Body of pancreas (tissue), 4 donors: ENCODE measurements around the gene HBB.

Source experiments
- POLR2A ChIP-seq, 3 donors: fragments of 450-650 bp; IDR thresholded peaks; one replicate each; pipeline ENCODE4 v1.6.1; 2016; ENCODE audit warnings: antibody characterized with exemption in 3 of 3, mild to moderate bottlenecking in 2 of 3
- TF ChIP-seq, protein P1 (sequence below), 7 experiments: fragments of 450-650 bp in 4 of 7; fragments of 200-600 bp in 3 of 7; sonication (generic) in 3 of 7; IDR thresholded peaks; one replicate each; pipeline ENCODE4 v1.5.1; 2016 to 2019; ENCODE audit warnings: antibody characterized with exemption in 7 of 7

DNA sequence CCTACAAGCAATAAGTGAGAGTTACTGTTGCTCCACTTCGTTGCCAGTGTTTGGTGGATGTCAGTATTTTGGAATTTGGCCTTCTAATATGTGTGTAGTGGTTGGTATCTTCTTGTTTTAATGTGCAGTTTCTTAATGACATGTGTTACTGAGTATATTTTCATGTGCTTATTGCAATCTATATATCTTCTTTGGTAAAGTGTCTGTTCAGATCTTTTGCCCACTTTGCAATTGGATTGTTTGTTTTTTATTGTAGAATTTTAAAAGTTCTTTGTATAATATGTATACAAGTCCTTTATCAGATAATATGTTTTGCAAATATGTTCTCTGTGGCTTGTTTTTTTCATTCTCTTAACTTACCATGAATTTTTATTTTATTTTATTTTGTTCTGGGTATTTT lies 34.1 kb downstream of the HBB start:
- TF ChIP-seq, protein P1, sequence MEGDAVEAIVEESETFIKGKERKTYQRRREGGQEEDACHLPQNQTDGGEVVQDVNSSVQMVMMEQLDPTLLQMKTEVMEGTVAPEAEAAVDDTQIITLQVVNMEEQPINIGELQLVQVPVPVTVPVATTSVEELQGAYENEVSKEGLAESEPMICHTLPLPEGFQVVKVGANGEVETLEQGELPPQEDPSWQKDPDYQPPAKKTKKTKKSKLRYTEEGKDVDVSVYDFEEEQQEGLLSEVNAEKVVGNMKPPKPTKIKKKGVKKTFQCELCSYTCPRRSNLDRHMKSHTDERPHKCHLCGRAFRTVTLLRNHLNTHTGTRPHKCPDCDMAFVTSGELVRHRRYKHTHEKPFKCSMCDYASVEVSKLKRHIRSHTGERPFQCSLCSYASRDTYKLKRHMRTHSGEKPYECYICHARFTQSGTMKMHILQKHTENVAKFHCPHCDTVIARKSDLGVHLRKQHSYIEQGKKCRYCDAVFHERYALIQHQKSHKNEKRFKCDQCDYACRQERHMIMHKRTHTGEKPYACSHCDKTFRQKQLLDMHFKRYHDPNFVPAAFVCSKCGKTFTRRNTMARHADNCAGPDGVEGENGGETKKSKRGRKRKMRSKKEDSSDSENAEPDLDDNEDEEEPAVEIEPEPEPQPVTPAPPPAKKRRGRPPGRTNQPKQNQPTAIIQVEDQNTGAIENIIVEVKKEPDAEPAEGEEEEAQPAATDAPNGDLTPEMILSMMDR (IDR thresholded peaks at IDR 0.05) = no peak
- no peak for TF ChIP-seq POLR2A (IDR thresholded peaks at IDR 0.05)
